ENCODE data around the gene ZNF541. TPM values are rescaled to one million over a fixed set of nuclear protein-coding genes. Genes with fewer than 3 reads are reported as not detected.
A peak's percentile ranks its signal among the peaks of the same experiment; 100 is the strongest.

The ZNF541 gene
- total RNA-seq, 1 donor = 0.27 TPM

- DNase-seq (ENCODE audit: low read depth) = no peak
- TF ChIP-seq CTCF (IDR thresholded peaks at IDR 0.05; ENCODE audit: insufficient read depth, low read length) = no peak
- no peak overlapping the region for H3K4me3 ChIP-seq (ENCODE audit: low read depth, low read length)
Measured at GRCh38 chr19:47544075-47544474, 28.9 kb downstream of the ZNF541 start.

- no peak overlapping the region for H3K4me3 ChIP-seq (ENCODE audit: low read depth, low read length)
- no peak for TF ChIP-seq CTCF (IDR thresholded peaks at IDR 0.05; ENCODE audit: insufficient read depth, low read length)
- DNase-seq (ENCODE audit: low read depth) = peak; percentile 63
Measured at GRCh38 chr19:47542030-47542475, 30.9 kb downstream of the ZNF541 start.

- no peak overlapping the region for H3K4me3 ChIP-seq (ENCODE audit: low read depth, low read length)
- no peak for DNase-seq (ENCODE audit: low read depth)
- TF ChIP-seq CTCF (IDR thresholded peaks at IDR 0.05; ENCODE audit: insufficient read depth, low read length) = no peak
Measured at GRCh38 chr19:47541518-47541917, 31.4 kb downstream of the ZNF541 start.

GRCh38 chr19:47540748-47541147, 32.2 kb downstream of the ZNF541 start:
- peak; percentile 61 for TF ChIP-seq CTCF (IDR thresholded peaks at IDR 0.05; ENCODE audit: insufficient read depth, low read length)
- DNase-seq (ENCODE audit: low read depth) = peak; percentile 62

GRCh38 chr19:47539747-47540311, 33.1 kb downstream of the ZNF541 start:
- no peak for DNase-seq (ENCODE audit: low read depth)
- no peak overlapping the region for H3K4me3 ChIP-seq (ENCODE audit: low read depth, low read length)
- no peak for TF ChIP-seq CTCF (IDR thresholded peaks at IDR 0.05; ENCODE audit: insufficient read depth, low read length)

More at GRCh38 chr19:47540748-47541147, 32.2 kb downstream of the ZNF541 start:
- no peak overlapping the region for H3K4me3 ChIP-seq (ENCODE audit: low read depth, low read length)

- no peak for TF ChIP-seq CTCF (IDR thresholded peaks at IDR 0.05; ENCODE audit: insufficient read depth, low read length)
- DNase-seq (ENCODE audit: low read depth) = no peak
- H3K4me3 ChIP-seq (ENCODE audit: low read depth, low read length) = no peak overlapping the region
Measured at GRCh38 chr19:47538812-47539211, 34.1 kb downstream of the ZNF541 start.

- H3K4me3 ChIP-seq (ENCODE audit: low read depth, low read length) = no peak overlapping the region
- no peak for TF ChIP-seq CTCF (IDR thresholded peaks at IDR 0.05; ENCODE audit: insufficient read depth, low read length)
- DNase-seq (ENCODE audit: low read depth) = no peak
Measured at GRCh38 chr19:47537493-47537892, 35.5 kb downstream of the ZNF541 start.
